HUES6 (cell line): ENCODE data around the gene MAML2.

ENCODE experiments used
- H3K27ac ChIP-seq: 2 replicates; pipeline ENCODE4 v1.7.0; 2013; ENCODE audit warnings: low read depth, mild to moderate bottlenecking, low read length, inconsistent platforms
- H3K27me3 ChIP-seq: 2 replicates; pipeline ENCODE4 v1.6.1; 2013; ENCODE audit warnings: low read length; ENCODE audit not compliant: control insufficient read depth, insufficient read depth
- H3K36me3 ChIP-seq: 2 replicates; pipeline ENCODE4 v1.6.1; 2013; ENCODE audit warnings: low read length; ENCODE audit not compliant: control insufficient read depth, insufficient read depth
- H3K4me1 ChIP-seq: 2 replicates; pipeline ENCODE4 v1.6.1; 2013; ENCODE audit warnings: low read length; ENCODE audit not compliant: control insufficient read depth, insufficient read depth
- H3K4me3 ChIP-seq: 2 replicates; pipeline ENCODE4 v1.5.1; 2013; ENCODE audit warnings: low read depth, low read length
- H3K9ac ChIP-seq: one replicate; pipeline ENCODE4 v1.6.1; 2013; ENCODE audit warnings: mild to moderate bottlenecking, low read length
- H3K9me3 ChIP-seq: 2 replicates; pipeline ENCODE4 v1.6.1; 2013; ENCODE audit warnings: low read depth, low read length; ENCODE audit not compliant: control insufficient read depth, insufficient read depth

Gene MAML2

GRCh38 chr11:96256215-96257011 lies 86.6 kb downstream of the MAML2 start:
- H3K4me1 ChIP-seq, result peaks cover 49% of the 10 kb centered on the region
- H3K36me3 ChIP-seq, result no peaks in the 10 kb centered on the region
- no peak overlapping the region for H3K9ac ChIP-seq
- H3K4me3 ChIP-seq, result no peak overlapping the region
- H3K9me3 ChIP-seq, result no peaks in the 10 kb centered on the region
- H3K27ac ChIP-seq, result no peak overlapping the region
- no peaks in the 10 kb centered on the region for H3K27me3 ChIP-seq

- Histone ChIP-seq H3K4me3 (no peak overlapping the region), H3K27ac (0 out of 2 replicates have a peak overlapping the region, but pooled peaks have one; percentile 41), H3K4me1 (peaks cover 42% of the 10 kb centered on the region), H3K27me3 (no peaks in the 10 kb centered on the region), H3K9ac (no peak overlapping the region), H3K9me3 (no peaks in the 10 kb centered on the region), H3K36me3 (no peaks in the 10 kb centered on the region)
Measured at GRCh38 chr11:96254854-96255253, 88.1 kb downstream of the MAML2 start.

- Histone ChIP-seq H3K4me1 (peaks cover 38% of the 10 kb centered on the region), H3K36me3 (no peaks in the 10 kb centered on the region), H3K27me3 (no peaks in the 10 kb centered on the region), H3K27ac (peak overlapping the region; percentile 41; the same call in 1 of the 2 replicates), H3K9me3 (no peaks in the 10 kb centered on the region), H3K9ac (peak overlapping the region; percentile 13), H3K4me3 (no peak overlapping the region)
Measured at GRCh38 chr11:96254087-96254486, 88.9 kb downstream of the MAML2 start.

- H3K4me3 ChIP-seq, result no peak overlapping the region
- H3K36me3 ChIP-seq, result no peaks in the 10 kb centered on the region
- peaks cover 23% of the 10 kb centered on the region for H3K4me1 ChIP-seq
- no peak overlapping the region for H3K9ac ChIP-seq
- H3K9me3 ChIP-seq, result no peaks in the 10 kb centered on the region
- H3K27me3 ChIP-seq, result no peaks in the 10 kb centered on the region
- H3K27ac ChIP-seq, result no peak overlapping the region
Measured at GRCh38 chr11:96246718-96247552, 96.1 kb downstream of the MAML2 start.

GRCh38 chr11:96242971-96243647 lies 99.9 kb downstream of the MAML2 start:
- Histone ChIP-seq H3K36me3 (no peaks in the 10 kb centered on the region), H3K27me3 (no peaks in the 10 kb centered on the region), H3K9ac (peak overlapping the region; percentile 60), H3K4me3 (peak overlapping the region; percentile 55), H3K27ac (peak overlapping the region; percentile 82), H3K9me3 (no peaks in the 10 kb centered on the region), H3K4me1 (peaks cover 40% of the 10 kb centered on the region)

GRCh38 chr11:96242191-96242847 lies 100.7 kb downstream of the MAML2 start:
- Histone ChIP-seq H3K9me3 (no peaks in the 10 kb centered on the region), H3K9ac (peak overlapping the region; percentile 60), H3K4me1 (peaks cover 48% of the 10 kb centered on the region), H3K27me3 (no peaks in the 10 kb centered on the region), H3K27ac (peak overlapping the region; percentile 82), H3K36me3 (no peaks in the 10 kb centered on the region), H3K4me3 (peak overlapping the region; percentile 55)

- H3K36me3 ChIP-seq, result no peaks in the 10 kb centered on the region
- no peak overlapping the region for H3K4me3 ChIP-seq
- H3K4me1 ChIP-seq, result peaks cover 49% of the 10 kb centered on the region
- no peaks in the 10 kb centered on the region for H3K9me3 ChIP-seq
- H3K27me3 ChIP-seq, result no peaks in the 10 kb centered on the region
- H3K27ac ChIP-seq, result 0 out of 2 replicates have a peak overlapping the region, but pooled peaks have one; percentile 16
- no peak overlapping the region for H3K9ac ChIP-seq
Measured at GRCh38 chr11:96241331-96241841, 101.6 kb downstream of the MAML2 start.

GRCh38 chr11:96238563-96239135 lies 104.3 kb downstream of the MAML2 start:
- Histone ChIP-seq H3K27ac (no peak overlapping the region), H3K9ac (no peak overlapping the region), H3K4me1 (peaks cover 47% of the 10 kb centered on the region), H3K27me3 (no peaks in the 10 kb centered on the region), H3K9me3 (no peaks in the 10 kb centered on the region), H3K4me3 (no peak overlapping the region), H3K36me3 (no peaks in the 10 kb centered on the region)

GRCh38 chr11:96237766-96238266 lies 105.2 kb downstream of the MAML2 start:
- H3K27me3 ChIP-seq, result no peaks in the 10 kb centered on the region
- no peaks in the 10 kb centered on the region for H3K36me3 ChIP-seq
- no peak overlapping the region for H3K9ac ChIP-seq
- H3K9me3 ChIP-seq, result no peaks in the 10 kb centered on the region
- peaks cover 44% of the 10 kb centered on the region for H3K4me1 ChIP-seq
- no peak overlapping the region for H3K27ac ChIP-seq
- H3K4me3 ChIP-seq, result no peak overlapping the region

GRCh38 chr11:96235751-96236150 lies 107.2 kb downstream of the MAML2 start:
- Histone ChIP-seq H3K27me3 (no peaks in the 10 kb centered on the region), H3K4me3 (no peak overlapping the region), H3K4me1 (peaks cover 24% of the 10 kb centered on the region), H3K9ac (no peak overlapping the region), H3K27ac (no peak overlapping the region), H3K36me3 (no peaks in the 10 kb centered on the region), H3K9me3 (no peaks in the 10 kb centered on the region)
